Natural killer cell (primary cell): ENCODE measurements around the gene BANF2. TPM values are rescaled to one million over a fixed set of nuclear protein-coding genes. Genes with fewer than 3 reads are reported as not detected.

Experiments
- ATAC-seq, 3 donors: fragments of 150-1000 bp in 2 of 3; fragments of 200-7000 bp in 1 of 3; cut with Tn5 transposase; 1 replicate in 1 of 3; 2 replicates in 2 of 3; pipeline ENCODE4 v1.10.0; 2021; ENCODE audit warnings: mild to moderate bottlenecking in 2 of 3, moderate library complexity in 2 of 3
- DNase-seq, 2 donors: peaks; one replicate each; pipeline versions ENCODE4 v3.0.0 to v3.0.0-alpha.2; 2013 to 2021; ENCODE audit warnings: mixed read lengths in 1 of 2
- H3K27ac ChIP-seq: one replicate; pipeline ENCODE4 v1.5.1; 2013; ENCODE audit warnings: mild to moderate bottlenecking, low read length
- H3K27me3 ChIP-seq: one replicate; pipeline ENCODE4 v1.6.1; 2013; ENCODE audit warnings: low read length; ENCODE audit not compliant: control insufficient read depth, insufficient read depth
- H3K36me3 ChIP-seq: one replicate; pipeline ENCODE4 v1.6.1; 2013; ENCODE audit warnings: low read length; ENCODE audit not compliant: control insufficient read depth, insufficient read depth
- H3K4me1 ChIP-seq: one replicate; pipeline ENCODE4 v1.6.1; 2013; ENCODE audit warnings: low read length; ENCODE audit not compliant: control insufficient read depth, insufficient read depth
- H3K4me3 ChIP-seq: one replicate; pipeline ENCODE4 v1.5.1; 2013; ENCODE audit warnings: low read length
- H3K9me3 ChIP-seq: one replicate; pipeline ENCODE4 v1.6.1; 2013; ENCODE audit warnings: low read length; ENCODE audit not compliant: control insufficient read depth, insufficient read depth
- H3K27ac Mint-ChIP-seq, 2 donors: one replicate each; pipeline ENCODE4 v1.8.0; 2022; ENCODE audit warnings: mild to moderate bottlenecking in 2 of 2, mixed read lengths in 2 of 2, moderate library complexity in 1 of 2
- H3K27me3 Mint-ChIP-seq, 2 donors: one replicate each; pipeline ENCODE4 v1.8.0; 2022; ENCODE audit warnings: low read depth in 2 of 2, mixed read lengths in 2 of 2
- H3K36me3 Mint-ChIP-seq: one replicate; pipeline ENCODE4 v1.8.0; 2022; ENCODE audit warnings: mixed read lengths
- H3K4me1 Mint-ChIP-seq, 2 donors: one replicate each; pipeline ENCODE4 v1.8.0; 2022; ENCODE audit warnings: mixed read lengths in 2 of 2
- H3K4me3 Mint-ChIP-seq: one replicate; pipeline ENCODE4 v1.8.0; 2022; ENCODE audit warnings: mild to moderate bottlenecking, moderate library complexity, mixed read lengths
- H3K9me3 Mint-ChIP-seq, 2 donors: one replicate each; pipeline ENCODE4 v1.8.0; 2022; ENCODE audit warnings: mixed read lengths in 2 of 2
- WGBS: methylation state at CpG from one replicate; pipeline ENCODE4 v1.1.7; 2013; ENCODE audit warnings: missing lambda C conversion rate; ENCODE audit not compliant: insufficient coverage; 5-methylcytosine and 5-hydroxymethylcytosine counted together
- intact Hi-C: fragments of 100-400 bp; cut with micrococcal nuclease; formaldehyde crosslinking; loops from one replicate; pipeline ENCODE4 v1.14.2; 2022
- total RNA-seq, 4 donors: library from RNA; stranded (reverse); fragments of 120-200 nt in 1 of 4; gene quantifications; one replicate each; pipeline versions ENCODE4 v1.2.3 to v1.2.4, GENCODE V29; 2013 to 2022
- TF ChIP-seq, protein P1 (sequence below): fragments of 200-600 bp; IDR thresholded peaks from one replicate; pipeline ENCODE4 v1.8.0; 2022; ENCODE audit warnings: antibody characterized with exemption

Gene BANF2
- total RNA-seq, result not detected
- not detected for total RNA-seq (2013)

DNA sequence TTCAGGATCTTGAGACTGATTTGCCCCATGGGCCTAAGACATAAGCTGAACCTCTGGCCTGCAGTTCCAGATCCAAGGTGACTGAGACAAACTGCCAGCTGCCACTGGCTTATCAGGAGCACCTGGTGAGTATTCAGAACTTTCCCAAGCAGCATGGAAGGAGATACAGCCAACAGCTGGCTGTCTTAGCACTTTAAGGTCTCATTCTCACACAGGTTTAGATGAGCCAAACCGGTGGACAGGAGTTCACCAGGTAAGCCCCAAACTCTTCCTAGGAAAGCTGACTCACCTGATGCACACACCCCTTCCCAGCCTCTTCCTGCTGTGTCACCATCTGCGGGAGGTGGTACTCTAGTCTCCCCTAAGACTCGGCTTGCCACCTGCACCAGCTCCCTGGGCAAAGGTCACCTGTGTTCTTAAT, at the start of gene BANF2:
Gene BANF2, plus strand, starts transcription at position 36 of the 421 bp plus-strand sequence. CDS start 25,060 bp downstream, outside the sequence.
- no peaks in the 10 kb centered on the region for H3K4me1 Mint-ChIP-seq
- no peaks in the 10 kb centered on the region for H3K36me3 ChIP-seq
- no peak within 1 kb of the TSS for H3K4me3 Mint-ChIP-seq
- H3K9me3 Mint-ChIP-seq, result no peaks in the 10 kb centered on the region
- no peak within 1 kb of the TSS for H3K27ac Mint-ChIP-seq
- H3K4me3 ChIP-seq, result no peak within 1 kb of the TSS
- peaks cover 6% of the 10 kb centered on the region for H3K4me1 ChIP-seq
- no peaks in the 10 kb centered on the region for H3K9me3 ChIP-seq
- H3K27ac ChIP-seq, result no peak within 1 kb of the TSS
- 88% methylated on average over 3 of the region's 3 CpGs for WGBS
- intact Hi-C loops, result no loop called here
- H3K27me3 ChIP-seq, result no peaks in the 10 kb centered on the region
- H3K27me3 Mint-ChIP-seq, result no peaks in the 10 kb centered on the region
- DNase-seq, result no peak
- ATAC-seq, result no peak
- TF ChIP-seq, protein P1, sequence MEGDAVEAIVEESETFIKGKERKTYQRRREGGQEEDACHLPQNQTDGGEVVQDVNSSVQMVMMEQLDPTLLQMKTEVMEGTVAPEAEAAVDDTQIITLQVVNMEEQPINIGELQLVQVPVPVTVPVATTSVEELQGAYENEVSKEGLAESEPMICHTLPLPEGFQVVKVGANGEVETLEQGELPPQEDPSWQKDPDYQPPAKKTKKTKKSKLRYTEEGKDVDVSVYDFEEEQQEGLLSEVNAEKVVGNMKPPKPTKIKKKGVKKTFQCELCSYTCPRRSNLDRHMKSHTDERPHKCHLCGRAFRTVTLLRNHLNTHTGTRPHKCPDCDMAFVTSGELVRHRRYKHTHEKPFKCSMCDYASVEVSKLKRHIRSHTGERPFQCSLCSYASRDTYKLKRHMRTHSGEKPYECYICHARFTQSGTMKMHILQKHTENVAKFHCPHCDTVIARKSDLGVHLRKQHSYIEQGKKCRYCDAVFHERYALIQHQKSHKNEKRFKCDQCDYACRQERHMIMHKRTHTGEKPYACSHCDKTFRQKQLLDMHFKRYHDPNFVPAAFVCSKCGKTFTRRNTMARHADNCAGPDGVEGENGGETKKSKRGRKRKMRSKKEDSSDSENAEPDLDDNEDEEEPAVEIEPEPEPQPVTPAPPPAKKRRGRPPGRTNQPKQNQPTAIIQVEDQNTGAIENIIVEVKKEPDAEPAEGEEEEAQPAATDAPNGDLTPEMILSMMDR, result no peak
- H3K36me3 Mint-ChIP-seq, result no peaks in the 10 kb centered on the region

GRCh38 chr20:17650301-17651128, 49.3 kb upstream of the BANF2 start:
- TF ChIP-seq, protein P1, result no peak
- intact Hi-C loops, result no loop called here
- no peak overlapping the region for H3K4me3 ChIP-seq
- Mint-ChIP-seq H3K36me3 (no peaks in the 10 kb centered on the region), H3K4me3 (no peak overlapping the region), H3K9me3 (no peaks in the 10 kb centered on the region), H3K27me3 (no peaks in the 10 kb centered on the region), H3K27ac (no peak overlapping the region), H3K4me1 (peaks cover 18 to 50% of the 10 kb centered on the region in 2 donors)
- no peaks in the 10 kb centered on the region for H3K36me3 ChIP-seq
- no peaks in the 10 kb centered on the region for H3K9me3 ChIP-seq
- ATAC-seq (no peak), DNase-seq (no peak)
- H3K4me1 ChIP-seq, result peaks cover 26% of the 10 kb centered on the region
- 78% methylated on average over 12 of the region's 12 CpGs for WGBS
- H3K27ac ChIP-seq, result no peak overlapping the region
- no peaks in the 10 kb centered on the region for H3K27me3 ChIP-seq

- Mint-ChIP-seq H3K27me3 (no peaks in the 10 kb centered on the region), H3K27ac (no peak overlapping the region), H3K9me3 (no peaks in the 10 kb centered on the region), H3K36me3 (no peaks in the 10 kb centered on the region), H3K4me3 (no peak overlapping the region), H3K4me1 (peaks cover 20 to 51% of the 10 kb centered on the region in 2 donors)
- H3K4me3 ChIP-seq, result no peak overlapping the region
- peaks cover 2% of the 10 kb centered on the region for H3K36me3 ChIP-seq
- ATAC-seq (no peak), DNase-seq (no peak)
- intact Hi-C loops, result no loop called here
- H3K27me3 ChIP-seq, result no peaks in the 10 kb centered on the region
- no peak overlapping the region for H3K27ac ChIP-seq
- TF ChIP-seq, protein P1, result no peak
- 47% methylated on average over 8 of the region's 11 CpGs for WGBS
- H3K9me3 ChIP-seq, result no peaks in the 10 kb centered on the region
- H3K4me1 ChIP-seq, result peaks cover 26% of the 10 kb centered on the region
These were observed 48.5 kb upstream of the BANF2 start for GRCh38 chr20:17651129-17651759.
